BJ (cell line): ENCODE results near the gene ROS1. TPM values are rescaled to one million over a fixed set of nuclear protein-coding genes. Genes with fewer than 3 reads are reported as not detected.

ENCODE experiments used
- CTCF ChIA-PET: fragments of 350-600 bp; formaldehyde crosslinking; extraction: SDS; loops from one replicate; lab custom pipeline; 2021; ENCODE audit warnings: antibody characterized with exemption, inconsistent platforms; lab: Yijun Ruan, JAX
- POLR2A ChIA-PET: fragments of 300-600 bp; sonication (Branson Sonifier 250); formaldehyde crosslinking; extraction: SDS; loops from one replicate; lab custom pipeline; 2021; ENCODE audit warnings: antibody characterized with exemption; lab: Charles Lee
- DNase-seq: peaks from one replicate; pipeline ENCODE4 v3.0.0-alpha.2; 2011; ENCODE audit warnings: low read depth
- H3K27me3 ChIP-seq: 2 replicates; pipeline ENCODE4 v1.6.0; 2011; ENCODE audit warnings: low read length; ENCODE audit not compliant: control insufficient read depth, insufficient read depth
- H3K36me3 ChIP-seq: 2 replicates; pipeline ENCODE4 v1.5.1; 2011; ENCODE audit warnings: low read length; ENCODE audit not compliant: control insufficient read depth, insufficient read depth
- H3K4me3 ChIP-seq: 2 replicates; pipeline ENCODE4 v1.5.1; 2011; ENCODE audit warnings: low read depth, mild to moderate bottlenecking, control low read depth, low read length
- polyA plus RNA-seq: library from polyadenylated mRNA; depleted of rRNA; stranded (reverse); fragments of >200 nt; gene quantifications from 2 replicates; pipeline ENCODE4 v1.2.3, GENCODE V29; 2011
- TF ChIP-seq, protein P1 (sequence below): IDR thresholded peaks from 2 replicates; pipeline ENCODE4 v1.5.1; 2011; ENCODE audit warnings: low read depth, mild to moderate bottlenecking, control low read depth, inconsistent platforms, low read length, moderate library complexity; ENCODE audit not compliant: insufficient read depth

ROS1 gene
- polyA plus RNA-seq, 1 experiment = 0.16 TPM

DNA sequence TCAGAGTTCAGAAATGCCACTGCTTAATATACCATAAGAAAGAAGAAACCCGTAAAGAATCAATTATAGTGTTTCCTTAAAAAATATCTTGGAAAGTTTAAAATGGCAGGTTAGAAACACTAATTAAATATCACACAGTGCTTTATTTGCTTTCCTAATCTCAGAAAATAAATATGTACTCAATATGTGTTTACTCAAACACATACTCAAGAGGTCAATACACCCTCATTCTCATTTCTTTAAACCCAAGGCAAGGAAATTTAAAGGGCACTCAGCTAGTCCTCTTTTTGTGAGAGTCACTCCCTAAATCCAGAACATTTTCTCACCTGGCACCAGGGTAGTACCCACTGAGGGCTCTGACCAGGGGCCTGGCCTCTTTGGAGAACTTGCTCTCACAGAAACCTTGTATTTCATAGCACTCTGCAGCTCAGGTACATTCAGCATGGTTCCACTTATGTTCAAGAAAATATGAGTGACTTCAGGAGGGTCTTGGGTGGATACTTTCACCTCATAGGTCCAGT, 38.2 kb downstream of the ROS1 start:
- Histone ChIP-seq H3K36me3 (no peaks in the 10 kb centered on the region), H3K4me3 (no peak overlapping the region), H3K27me3 (no peaks in the 10 kb centered on the region)
- POLR2A ChIA-PET = no interaction called here
- TF ChIP-seq, protein P1, sequence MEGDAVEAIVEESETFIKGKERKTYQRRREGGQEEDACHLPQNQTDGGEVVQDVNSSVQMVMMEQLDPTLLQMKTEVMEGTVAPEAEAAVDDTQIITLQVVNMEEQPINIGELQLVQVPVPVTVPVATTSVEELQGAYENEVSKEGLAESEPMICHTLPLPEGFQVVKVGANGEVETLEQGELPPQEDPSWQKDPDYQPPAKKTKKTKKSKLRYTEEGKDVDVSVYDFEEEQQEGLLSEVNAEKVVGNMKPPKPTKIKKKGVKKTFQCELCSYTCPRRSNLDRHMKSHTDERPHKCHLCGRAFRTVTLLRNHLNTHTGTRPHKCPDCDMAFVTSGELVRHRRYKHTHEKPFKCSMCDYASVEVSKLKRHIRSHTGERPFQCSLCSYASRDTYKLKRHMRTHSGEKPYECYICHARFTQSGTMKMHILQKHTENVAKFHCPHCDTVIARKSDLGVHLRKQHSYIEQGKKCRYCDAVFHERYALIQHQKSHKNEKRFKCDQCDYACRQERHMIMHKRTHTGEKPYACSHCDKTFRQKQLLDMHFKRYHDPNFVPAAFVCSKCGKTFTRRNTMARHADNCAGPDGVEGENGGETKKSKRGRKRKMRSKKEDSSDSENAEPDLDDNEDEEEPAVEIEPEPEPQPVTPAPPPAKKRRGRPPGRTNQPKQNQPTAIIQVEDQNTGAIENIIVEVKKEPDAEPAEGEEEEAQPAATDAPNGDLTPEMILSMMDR = no peak
- DNase-seq = no peak
- CTCF ChIA-PET = interaction anchor here (1.1 kb wide), 1 partner anchor 12 kb away, joined by 5 read pairs; no protein-coding TSS in a partner anchor

- CTCF ChIA-PET = no interaction called here
- Histone ChIP-seq H3K36me3 (no peaks in the 10 kb centered on the region), H3K27me3 (no peaks in the 10 kb centered on the region), H3K4me3 (no peak overlapping the region)
- no peak for DNase-seq
- POLR2A ChIA-PET = no interaction called here
- TF ChIP-seq, protein P1 = no peak
These were observed 41.1 kb downstream of the ROS1 start for GRCh38 chr6:117384659-117385058.

DNA sequence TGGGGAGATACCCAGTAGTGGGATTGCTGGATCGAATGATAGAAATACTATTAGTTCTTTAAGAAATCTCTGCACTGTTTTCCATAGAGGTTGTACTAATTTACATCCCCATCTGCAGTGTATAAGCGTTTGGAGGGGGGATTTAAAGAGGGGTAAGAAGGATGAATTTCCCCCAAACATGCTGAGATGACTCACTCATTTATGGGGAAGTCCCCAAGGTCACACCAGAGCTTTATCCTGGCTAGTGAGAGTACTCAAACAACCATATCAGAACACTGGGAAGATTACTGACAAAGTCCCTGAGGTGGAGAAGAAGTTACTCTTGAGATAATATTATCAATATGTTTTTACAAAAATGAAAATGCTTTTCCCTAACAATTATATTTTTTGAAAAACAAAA, 44.0 kb downstream of the ROS1 start:
- TF ChIP-seq, protein P1 = no peak
- H3K36me3 ChIP-seq = no peaks in the 10 kb centered on the region
- H3K4me3 ChIP-seq = no peak overlapping the region
- no peaks in the 10 kb centered on the region for H3K27me3 ChIP-seq
- ChIA-PET CTCF (no interaction called here), POLR2A (no interaction called here)
- no peak for DNase-seq

DNA sequence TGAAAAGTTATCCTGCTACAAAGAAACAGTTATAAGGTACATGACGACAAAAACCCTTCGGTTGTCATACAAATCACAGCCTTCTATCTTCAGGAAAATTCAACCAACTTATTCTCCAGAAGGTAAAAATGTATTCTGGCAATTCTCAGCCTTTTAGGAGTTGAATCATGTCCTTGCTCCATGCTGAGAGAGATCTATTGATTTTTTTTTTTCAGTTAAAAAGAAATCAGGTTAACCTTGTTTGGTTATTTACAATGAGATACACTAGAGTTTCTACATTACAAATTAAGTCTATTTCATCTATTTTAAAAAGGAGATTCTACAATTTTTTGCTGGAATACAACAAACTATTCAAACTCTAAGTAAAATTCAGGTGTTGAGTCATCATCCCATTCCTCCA, 45.4 kb downstream of the ROS1 start:
- POLR2A ChIA-PET = no interaction called here

GRCh38 chr6:117375446-117375845, 50.3 kb downstream of the ROS1 start:
- H3K27me3 ChIP-seq = no peaks in the 10 kb centered on the region
- no peak overlapping the region for H3K4me3 ChIP-seq
- POLR2A ChIA-PET = no interaction called here
- no peaks in the 10 kb centered on the region for H3K36me3 ChIP-seq
- TF ChIP-seq, protein P1 = no peak
- no peak for DNase-seq
- CTCF ChIA-PET = no interaction called here

More for the DNA sequence above, 45.4 kb downstream of the ROS1 start:
- TF ChIP-seq, protein P1 = no peak
- CTCF ChIA-PET = interaction anchor here (1.0 kb wide), 1 partner anchor 27 kb away, joined by 3 read pairs; no protein-coding TSS in a partner anchor
- Histone ChIP-seq H3K4me3 (no peak overlapping the region), H3K36me3 (no peaks in the 10 kb centered on the region), H3K27me3 (no peaks in the 10 kb centered on the region)
- DNase-seq = no peak
